Ascending aorta (tissue), 2 donors: ENCODE data around the gene ARMC2. TPM values are rescaled to one million over a fixed set of nuclear protein-coding genes. Genes with fewer than 3 reads are reported as not detected.
A peak's percentile ranks its signal among the peaks of the same experiment; 100 is the strongest.

Experiments
- DNase-seq, 2 donors: peaks; one replicate each; pipeline ENCODE4 v3.0.0-alpha.2; 2019; ENCODE audit warnings: low spot score in 2 of 2
- H3K27ac ChIP-seq, 2 donors: fragments of 200-600 bp; sonication (generic); one replicate each; pipeline ENCODE4 v1.5.1; 2016 to 2017; ENCODE audit warnings: mild to moderate bottlenecking in 1 of 2
- H3K27me3 ChIP-seq: fragments of 200-600 bp; sonication (generic); one replicate; pipeline ENCODE4 v1.5.1; 2017
- H3K36me3 ChIP-seq, 2 donors: fragments of 200-600 bp; sonication (generic); one replicate each; pipeline ENCODE4 v1.5.1; 2016
- H3K4me1 ChIP-seq, 2 donors: fragments of 200-600 bp; sonication (generic); one replicate each; pipeline ENCODE4 v1.5.1; 2016 to 2017; ENCODE audit warnings: mild to moderate bottlenecking in 1 of 2
- H3K4me3 ChIP-seq, 2 donors: fragments of 200-600 bp; sonication (generic); one replicate each; pipeline ENCODE4 v1.5.1; 2016 to 2017; ENCODE audit warnings: mild to moderate bottlenecking in 1 of 2
- H3K9me3 ChIP-seq, 2 donors: fragments of 200-600 bp; sonication (generic); one replicate each; pipeline ENCODE4 v1.5.1; 2016
- intact Hi-C: fragments of 100-400 bp; cut with DNase I; formaldehyde crosslinking; loops from one replicate; pipeline ENCODE4 v1.15.1; 2023
- total RNA-seq: library from RNA; depleted of rRNA; stranded (reverse); fragments of >200 nt; gene quantifications from one replicate; pipeline ENCODE4 v1.1.0, GENCODE V29; 2016
- TF ChIP-seq, protein P1 (sequence below), 3 experiments: fragments of 200-600 bp in 2 of 3; fragments of 450-650 bp in 1 of 3; sonication (generic) in 2 of 3; IDR thresholded peaks; one replicate each; pipeline ENCODE4 v1.5.1; 2016 to 2019; ENCODE audit warnings: antibody characterized with exemption in 3 of 3, mild to moderate bottlenecking in 1 of 3, moderate library complexity in 1 of 3

The ARMC2 gene
- total RNA-seq, 1 donor from 2014 or later, result 0.11 TPM

DNA sequence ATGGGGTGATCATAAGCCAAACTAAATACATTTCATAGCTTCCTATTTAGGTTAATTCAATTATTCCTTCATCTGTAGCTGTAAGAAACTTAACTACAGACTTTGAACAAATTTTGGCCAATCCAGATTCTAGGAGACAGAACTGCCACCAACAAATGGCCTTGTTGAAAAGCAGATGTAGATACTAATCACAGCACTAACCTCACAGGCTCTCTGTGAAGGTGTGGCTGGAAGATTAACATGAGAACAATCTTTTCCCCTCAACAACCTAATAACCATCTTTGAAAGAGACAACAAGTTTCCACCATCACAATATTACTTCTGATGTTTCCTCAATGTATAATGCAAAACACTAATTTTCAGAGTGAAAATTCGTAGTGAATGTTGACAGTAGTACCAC lies 158.6 kb downstream of the ARMC2 start:
- Histone ChIP-seq H3K27ac (peak overlapping the region in 1 of 2 donors; percentile 94), H3K9me3 (no peaks in the 10 kb centered on the region), H3K4me1 (peaks cover 0 to 22% of the 10 kb centered on the region in 2 donors), H3K36me3 (no peaks in the 10 kb centered on the region), H3K4me3 (peak overlapping the region in 1 of 2 donors; percentile 99), H3K27me3 (no peaks in the 10 kb centered on the region)
- DNase-seq, result no peak
- intact Hi-C loops, result loop anchor here (5.0 kb wide), 3 partner anchors 50 to 450 kb away; no protein-coding TSS in a partner anchor
- TF ChIP-seq, protein P1, sequence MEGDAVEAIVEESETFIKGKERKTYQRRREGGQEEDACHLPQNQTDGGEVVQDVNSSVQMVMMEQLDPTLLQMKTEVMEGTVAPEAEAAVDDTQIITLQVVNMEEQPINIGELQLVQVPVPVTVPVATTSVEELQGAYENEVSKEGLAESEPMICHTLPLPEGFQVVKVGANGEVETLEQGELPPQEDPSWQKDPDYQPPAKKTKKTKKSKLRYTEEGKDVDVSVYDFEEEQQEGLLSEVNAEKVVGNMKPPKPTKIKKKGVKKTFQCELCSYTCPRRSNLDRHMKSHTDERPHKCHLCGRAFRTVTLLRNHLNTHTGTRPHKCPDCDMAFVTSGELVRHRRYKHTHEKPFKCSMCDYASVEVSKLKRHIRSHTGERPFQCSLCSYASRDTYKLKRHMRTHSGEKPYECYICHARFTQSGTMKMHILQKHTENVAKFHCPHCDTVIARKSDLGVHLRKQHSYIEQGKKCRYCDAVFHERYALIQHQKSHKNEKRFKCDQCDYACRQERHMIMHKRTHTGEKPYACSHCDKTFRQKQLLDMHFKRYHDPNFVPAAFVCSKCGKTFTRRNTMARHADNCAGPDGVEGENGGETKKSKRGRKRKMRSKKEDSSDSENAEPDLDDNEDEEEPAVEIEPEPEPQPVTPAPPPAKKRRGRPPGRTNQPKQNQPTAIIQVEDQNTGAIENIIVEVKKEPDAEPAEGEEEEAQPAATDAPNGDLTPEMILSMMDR (IDR thresholded peaks at IDR 0.05), result no peak

DNA sequence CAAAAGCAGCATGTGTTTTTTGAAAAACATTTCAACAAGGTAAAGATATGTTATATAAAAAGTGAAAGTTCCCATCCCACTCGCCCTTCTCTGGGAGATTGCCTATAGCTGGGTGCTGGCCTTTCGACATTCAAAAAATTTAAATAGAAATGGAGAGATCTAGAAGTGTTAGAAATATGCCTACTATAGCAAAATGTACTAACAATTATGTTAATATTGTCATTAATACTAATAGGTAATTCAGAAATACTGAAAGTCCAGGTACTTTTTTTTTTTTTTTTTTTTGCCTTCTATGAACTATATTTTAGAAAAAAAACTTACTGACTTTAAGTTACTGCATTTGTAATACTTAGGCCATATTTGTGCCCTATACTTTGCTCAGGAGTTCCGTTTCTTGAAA lies 159.3 kb downstream of the ARMC2 start:
- Histone ChIP-seq H3K9me3 (no peaks in the 10 kb centered on the region), H3K4me3 (peak overlapping the region; percentile 69 to 99), H3K4me1 (peaks cover 0 to 15% of the 10 kb centered on the region in 2 donors), H3K27me3 (no peaks in the 10 kb centered on the region), H3K36me3 (no peaks in the 10 kb centered on the region), H3K27ac (peak overlapping the region; percentile 77 to 94)
- TF ChIP-seq, protein P1 (IDR thresholded peaks at IDR 0.05), result no peak
- no peak for DNase-seq
- intact Hi-C loops, result loop anchor here (5.0 kb wide), 3 partner anchors 50 to 450 kb away; no protein-coding TSS in a partner anchor

DNA sequence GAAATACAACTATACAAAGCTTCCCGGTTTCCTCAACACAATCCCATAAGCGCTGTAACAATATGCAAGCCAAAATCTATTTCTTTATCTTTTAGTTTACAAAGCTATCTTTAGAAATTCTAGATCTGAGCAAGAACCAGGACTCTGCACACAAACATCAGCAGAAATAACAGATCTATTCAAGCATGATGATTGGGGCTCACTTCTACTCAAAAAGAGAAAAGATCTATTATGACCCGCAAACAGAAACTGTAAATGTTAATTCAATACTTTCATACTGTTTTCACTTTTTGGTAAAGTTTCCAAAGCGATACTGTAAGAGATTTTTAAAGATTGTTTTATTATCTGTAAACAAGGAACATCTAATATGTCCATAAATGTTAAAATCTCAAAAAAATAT lies 159.8 kb downstream of the ARMC2 start:
- TF ChIP-seq, protein P1 (IDR thresholded peaks at IDR 0.05), result no peak

DNA sequence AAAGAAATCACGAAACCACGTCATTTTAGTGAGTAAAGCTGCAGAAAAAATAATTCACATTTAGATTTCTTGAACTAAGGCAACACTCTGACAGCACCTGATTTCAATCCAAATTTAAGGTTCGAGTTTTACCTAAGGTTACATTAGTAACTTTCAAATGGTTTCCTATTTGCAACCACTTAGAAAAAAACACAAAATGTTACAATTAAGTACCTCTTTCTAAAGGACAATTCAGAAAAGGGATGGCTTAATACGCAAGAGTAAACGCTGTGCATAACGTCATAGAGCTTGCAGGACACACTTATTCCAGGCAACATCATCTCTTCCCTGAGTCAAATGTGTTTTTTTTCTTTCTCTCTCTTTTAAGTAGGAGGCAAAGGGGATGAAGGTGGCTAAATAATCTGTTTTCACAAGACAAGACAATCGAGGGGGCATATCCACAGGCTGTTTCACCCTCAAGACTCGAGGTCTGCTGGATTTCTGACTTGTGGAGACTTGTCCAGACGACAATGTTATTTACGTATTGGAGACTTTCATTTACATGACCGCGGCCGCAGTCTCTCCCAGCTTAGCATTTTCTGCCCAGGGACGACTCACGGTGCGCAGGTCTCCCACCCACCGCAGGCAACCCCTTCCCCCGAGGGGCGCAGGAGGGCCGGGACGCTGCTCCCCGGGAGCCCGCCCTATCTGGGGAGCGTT lies 160.5 kb downstream of the ARMC2 start:
- H3K27me3 ChIP-seq, result no peaks in the 10 kb centered on the region
- peak overlapping the region; percentile 77 to 94 for H3K27ac ChIP-seq
- peaks cover 0 to 9% of the 10 kb centered on the region in 2 donors for H3K4me1 ChIP-seq
- no peaks in the 10 kb centered on the region for H3K36me3 ChIP-seq
- peak overlapping the region; percentile 69 to 99 for H3K4me3 ChIP-seq
- H3K9me3 ChIP-seq, result no peaks in the 10 kb centered on the region
- DNase-seq, result no peak
- intact Hi-C loops, result loop anchor here (1.0 to 5.0 kb wide), 8 partner anchors 49 to 451 kb away; partner anchors contain the start of genes ARMC2, CD164 and CEP57L1
- TF ChIP-seq, protein P1 (IDR thresholded peaks at IDR 0.05), result no peak

More for the DNA sequence above, 159.8 kb downstream of the ARMC2 start:
- no peak for DNase-seq
- intact Hi-C loops, result loop anchor here (2.0 to 5.0 kb wide), 6 partner anchors 49 to 451 kb away; partner anchors contain the start of gene CD164
- no peaks in the 10 kb centered on the region for H3K36me3 ChIP-seq
- no peaks in the 10 kb centered on the region for H3K27me3 ChIP-seq
- H3K4me1 ChIP-seq, result peaks cover 0 to 9% of the 10 kb centered on the region in 2 donors
- no peaks in the 10 kb centered on the region for H3K9me3 ChIP-seq
- H3K4me3 ChIP-seq, result peak overlapping the region; percentile 69 to 99
- H3K27ac ChIP-seq, result peak overlapping the region; percentile 77 to 94

DNA sequence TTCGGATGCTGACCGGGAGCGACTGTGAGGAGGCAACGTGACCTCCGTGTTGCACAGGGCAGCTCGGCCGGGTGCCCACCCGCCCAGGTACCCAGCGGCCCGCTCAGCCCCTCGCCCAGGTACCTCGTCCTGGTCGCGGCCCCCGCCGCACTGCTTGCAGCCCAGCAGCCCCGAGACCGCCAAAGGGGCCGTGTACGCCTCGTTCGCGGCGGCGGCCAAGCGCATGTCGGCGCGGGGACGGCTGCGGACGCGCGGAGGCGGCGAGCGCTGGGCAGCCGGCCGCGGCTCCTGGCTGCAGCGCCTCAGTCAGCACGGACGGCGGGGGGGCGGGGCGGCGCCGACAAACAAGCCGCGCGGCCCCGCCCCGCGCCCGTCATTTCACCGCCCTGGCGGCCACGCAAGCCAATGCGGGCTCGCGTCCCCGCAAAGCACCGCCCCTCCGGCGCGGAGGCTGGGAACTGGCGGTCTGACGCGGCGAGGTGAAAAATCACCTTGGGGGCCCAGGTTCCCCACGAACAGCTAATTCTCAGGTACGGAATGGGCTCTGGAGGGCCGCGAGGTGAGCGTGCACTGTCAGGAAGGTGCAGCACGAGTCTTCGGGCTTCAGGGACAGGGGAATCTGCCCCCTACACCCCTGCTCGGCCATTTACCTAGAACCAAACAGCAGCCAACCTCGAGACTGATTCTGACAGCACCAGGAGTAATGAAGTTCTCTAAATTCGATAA lies 161.2 kb downstream of the ARMC2 start:
- peaks cover 0 to 11% of the 10 kb centered on the region in 2 donors for H3K4me1 ChIP-seq
- no peaks in the 10 kb centered on the region for H3K36me3 ChIP-seq
- H3K9me3 ChIP-seq, result no peaks in the 10 kb centered on the region
- intact Hi-C loops, result loop anchor here (1.0 to 5.0 kb wide), 8 partner anchors 48 to 452 kb away; partner anchors contain the start of genes ARMC2, CD164 and CEP57L1
- peak overlapping the region; percentile 69 to 99 for H3K4me3 ChIP-seq
- DNase-seq, result peak; percentile 62 to 96
- no peaks in the 10 kb centered on the region for H3K27me3 ChIP-seq
- peak overlapping the region; percentile 77 to 94 for H3K27ac ChIP-seq
- TF ChIP-seq, protein P1 (IDR thresholded peaks at IDR 0.05), result peak in 2 of 3 experiments; percentile 5 to 54
